Prostate gland (tissue), 2 donors: ENCODE measurements around the gene SERPINA1. TPM values are rescaled to one million over a fixed set of nuclear protein-coding genes. Genes with fewer than 3 reads are reported as not detected.
A peak's percentile ranks its signal among the peaks of the same experiment; 100 is the strongest.

Source experiments
- DNase-seq: peaks from one replicate; pipeline ENCODE4 v3.0.0-alpha.2; 2019; ENCODE audit warnings: low spot score
- H3K27ac ChIP-seq, 2 donors: fragments of 200-600 bp; sonication (generic); 2 replicates each; pipeline ENCODE4 v1.5.1; 2017 to 2019
- H3K27me3 ChIP-seq: fragments of 200-600 bp; sonication (generic); replicated peaks from 2 replicates; pipeline ENCODE4 v1.5.1; 2019; ENCODE audit not compliant: insufficient read depth
- H3K36me3 ChIP-seq, 2 donors: fragments of 200-600 bp; sonication (generic); 1 replicate in 1 of 2; 2 replicates in 1 of 2; pipeline versions ENCODE4 v1.5.1 to v1.8.1; 2017 to 2019
- H3K4me1 ChIP-seq: fragments of 200-600 bp; sonication (generic); replicated peaks from 2 replicates; pipeline ENCODE4 v1.5.1; 2019
- H3K4me3 ChIP-seq, 2 donors: fragments of 200-600 bp; sonication (generic); 2 replicates each; pipeline ENCODE4 v1.5.1; 2017 to 2019
- H3K9me3 ChIP-seq: fragments of 200-600 bp; sonication (generic); 2 replicates; pipeline ENCODE4 v1.5.1; 2017
- POLR2A ChIP-seq: fragments of 450-650 bp; IDR thresholded peaks from one replicate; pipeline ENCODE4 v1.6.1; 2016; ENCODE audit warnings: antibody characterized with exemption, mild to moderate bottlenecking
- POLR2AphosphoS5 ChIP-seq: sonication (generic); formaldehyde crosslinking; IDR thresholded peaks from one replicate; pipeline ENCODE4 v1.6.1; 2017; ENCODE audit warnings: antibody characterized with exemption
- WGBS: methylation state at CpG from one replicate; pipeline ENCODE4 v1.1.5; 2018; 5-methylcytosine and 5-hydroxymethylcytosine counted together
- intact Hi-C: fragments of 100-400 bp; cut with DNase I; formaldehyde crosslinking; loops from one replicate; pipeline ENCODE4 v1.14.2; 2022
- total RNA-seq, 2 donors: library from RNA; depleted of rRNA; stranded (reverse); fragments of >200 nt; gene quantifications; one replicate each; pipeline ENCODE4 v1.1.0, GENCODE V29; 2016
- TF ChIP-seq, protein P1 (sequence below), 4 experiments: fragments of 200-600 bp in 2 of 4; fragments of 450-650 bp in 2 of 4; sonication (generic) in 2 of 4; IDR thresholded peaks; 1 replicate in 3 of 4; 2 replicates in 1 of 4; pipeline ENCODE4 v1.5.1; 2016 to 2019; ENCODE audit warnings: antibody characterized with exemption in 4 of 4, mild to moderate bottlenecking in 2 of 4, moderate library complexity in 2 of 4

The SERPINA1 gene
- total RNA-seq, 2 donors from 2014 or later = 4.9 to 9.8 TPM

DNA sequence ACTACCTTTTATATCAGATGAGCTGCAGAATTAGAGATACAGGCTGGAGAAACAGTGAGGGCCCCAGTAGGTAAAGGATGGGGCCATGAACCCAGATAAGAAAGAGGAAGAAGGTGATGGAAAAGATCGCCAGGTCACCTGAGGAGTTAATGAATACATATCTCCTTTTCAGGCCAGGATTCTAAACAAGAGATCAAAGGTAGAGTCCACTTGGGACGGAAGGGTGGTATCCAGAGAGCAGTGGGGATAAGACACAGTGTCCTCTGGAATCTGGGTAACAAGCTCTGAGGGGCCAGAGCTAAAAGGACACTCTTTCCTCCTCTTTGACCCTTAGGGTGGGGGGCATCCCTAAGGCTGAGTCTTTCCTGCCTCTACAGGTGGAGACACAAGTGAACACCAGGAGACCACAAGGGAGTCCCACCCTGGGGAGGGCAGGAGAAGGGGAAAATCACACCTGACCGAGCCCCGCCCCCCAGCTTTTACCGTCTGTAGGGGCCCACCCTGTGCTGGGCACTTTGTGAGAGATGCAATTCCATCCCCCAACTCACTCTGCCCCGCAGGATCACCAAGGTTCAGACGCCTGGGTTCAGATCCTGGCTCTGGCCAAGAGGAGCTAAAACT, 27.3 kb downstream of the SERPINA1 start:
- Histone ChIP-seq H3K4me1 (no peaks in the 10 kb centered on the region), H3K27me3 (no peaks in the 10 kb centered on the region), H3K27ac (no peak overlapping the region), H3K36me3 (no peaks in the 10 kb centered on the region), H3K4me3 (no peak overlapping the region), H3K9me3 (no peaks in the 10 kb centered on the region)
- TF ChIP-seq POLR2A (no peak), POLR2AphosphoS5 (no peak)
- TF ChIP-seq, protein P1, sequence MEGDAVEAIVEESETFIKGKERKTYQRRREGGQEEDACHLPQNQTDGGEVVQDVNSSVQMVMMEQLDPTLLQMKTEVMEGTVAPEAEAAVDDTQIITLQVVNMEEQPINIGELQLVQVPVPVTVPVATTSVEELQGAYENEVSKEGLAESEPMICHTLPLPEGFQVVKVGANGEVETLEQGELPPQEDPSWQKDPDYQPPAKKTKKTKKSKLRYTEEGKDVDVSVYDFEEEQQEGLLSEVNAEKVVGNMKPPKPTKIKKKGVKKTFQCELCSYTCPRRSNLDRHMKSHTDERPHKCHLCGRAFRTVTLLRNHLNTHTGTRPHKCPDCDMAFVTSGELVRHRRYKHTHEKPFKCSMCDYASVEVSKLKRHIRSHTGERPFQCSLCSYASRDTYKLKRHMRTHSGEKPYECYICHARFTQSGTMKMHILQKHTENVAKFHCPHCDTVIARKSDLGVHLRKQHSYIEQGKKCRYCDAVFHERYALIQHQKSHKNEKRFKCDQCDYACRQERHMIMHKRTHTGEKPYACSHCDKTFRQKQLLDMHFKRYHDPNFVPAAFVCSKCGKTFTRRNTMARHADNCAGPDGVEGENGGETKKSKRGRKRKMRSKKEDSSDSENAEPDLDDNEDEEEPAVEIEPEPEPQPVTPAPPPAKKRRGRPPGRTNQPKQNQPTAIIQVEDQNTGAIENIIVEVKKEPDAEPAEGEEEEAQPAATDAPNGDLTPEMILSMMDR (IDR thresholded peaks at IDR 0.05) = no peak
- 70% methylated on average over 7 of the region's 7 CpGs for WGBS
- intact Hi-C loops = no loop called here
- DNase-seq = no peak

DNA sequence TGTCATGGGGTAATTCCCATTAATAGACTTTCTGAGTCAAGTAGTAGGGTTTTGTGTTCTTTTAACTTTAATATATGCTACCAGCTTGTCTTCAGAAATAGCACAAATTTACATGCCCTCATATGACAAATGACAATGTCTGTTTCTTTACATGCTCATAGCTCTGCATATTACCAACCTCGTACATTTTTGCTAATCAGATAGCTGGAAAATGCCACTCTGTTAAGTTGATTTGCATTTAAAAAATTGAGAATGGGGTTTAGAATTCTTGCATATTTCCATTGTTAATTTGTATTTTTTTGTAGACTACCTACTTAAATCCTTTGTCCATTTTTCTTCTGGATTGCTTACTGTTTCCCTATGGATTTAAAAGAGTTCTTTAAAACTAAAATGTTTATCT, 31.2 kb downstream of the SERPINA1 start:
- WGBS = 58% methylated on average over 1 of the region's 1 CpG
- no peaks in the 10 kb centered on the region for H3K4me1 ChIP-seq
- H3K4me3 ChIP-seq = no peak overlapping the region
- DNase-seq = no peak
- TF ChIP-seq POLR2A (no peak), POLR2AphosphoS5 (no peak)
- TF ChIP-seq, protein P1 (IDR thresholded peaks at IDR 0.05) = no peak
- no peak overlapping the region for H3K27ac ChIP-seq
- intact Hi-C loops = no loop called here
- no peaks in the 10 kb centered on the region for H3K27me3 ChIP-seq
- no peaks in the 10 kb centered on the region for H3K9me3 ChIP-seq
- H3K36me3 ChIP-seq = no peaks in the 10 kb centered on the region

DNA sequence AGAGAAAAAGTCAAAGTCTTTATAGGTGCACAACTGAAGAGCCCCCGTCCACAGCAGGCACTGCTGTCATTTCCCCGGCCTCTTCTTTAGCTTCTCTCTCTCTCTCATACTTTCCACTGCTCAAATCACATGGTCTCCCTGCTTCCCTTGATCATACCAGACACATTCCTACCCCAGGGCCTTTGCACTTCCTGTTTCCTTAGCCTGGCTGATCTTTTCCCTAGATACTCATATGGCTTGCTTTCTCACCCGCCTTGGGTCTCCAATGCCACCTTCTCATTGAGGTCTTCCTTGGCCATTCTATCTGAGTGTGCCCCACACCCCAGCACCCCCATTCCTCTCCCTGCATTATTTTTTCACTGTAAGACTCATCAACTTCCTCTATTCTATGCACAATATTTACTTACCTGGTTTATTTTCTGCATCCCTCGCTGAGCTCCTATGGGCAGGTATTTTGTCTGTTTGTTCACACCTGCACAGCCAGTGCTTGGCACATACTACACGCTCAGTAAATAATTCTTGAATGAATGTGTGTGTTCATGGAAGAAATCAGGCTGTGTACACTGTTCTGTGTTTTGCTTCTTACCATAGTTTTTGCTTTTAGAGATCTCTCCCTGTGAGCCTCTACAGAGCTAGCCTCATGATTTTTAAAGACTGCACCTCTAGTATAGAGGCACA, 31.9 kb downstream of the SERPINA1 start:
- DNase-seq = no peak
- intact Hi-C loops = no loop called here
- no peaks in the 10 kb centered on the region for H3K4me1 ChIP-seq
- TF ChIP-seq POLR2AphosphoS5 = no peak
- no peak for TF ChIP-seq POLR2A
- TF ChIP-seq, protein P1 (IDR thresholded peaks at IDR 0.05) = no peak
- WGBS = 71% methylated on average over 5 of the region's 5 CpGs
- no peaks in the 10 kb centered on the region for H3K9me3 ChIP-seq
- no peak overlapping the region for H3K4me3 ChIP-seq
- H3K27ac ChIP-seq = no peak overlapping the region
- H3K27me3 ChIP-seq = no peaks in the 10 kb centered on the region
- H3K36me3 ChIP-seq = no peaks in the 10 kb centered on the region

DNA sequence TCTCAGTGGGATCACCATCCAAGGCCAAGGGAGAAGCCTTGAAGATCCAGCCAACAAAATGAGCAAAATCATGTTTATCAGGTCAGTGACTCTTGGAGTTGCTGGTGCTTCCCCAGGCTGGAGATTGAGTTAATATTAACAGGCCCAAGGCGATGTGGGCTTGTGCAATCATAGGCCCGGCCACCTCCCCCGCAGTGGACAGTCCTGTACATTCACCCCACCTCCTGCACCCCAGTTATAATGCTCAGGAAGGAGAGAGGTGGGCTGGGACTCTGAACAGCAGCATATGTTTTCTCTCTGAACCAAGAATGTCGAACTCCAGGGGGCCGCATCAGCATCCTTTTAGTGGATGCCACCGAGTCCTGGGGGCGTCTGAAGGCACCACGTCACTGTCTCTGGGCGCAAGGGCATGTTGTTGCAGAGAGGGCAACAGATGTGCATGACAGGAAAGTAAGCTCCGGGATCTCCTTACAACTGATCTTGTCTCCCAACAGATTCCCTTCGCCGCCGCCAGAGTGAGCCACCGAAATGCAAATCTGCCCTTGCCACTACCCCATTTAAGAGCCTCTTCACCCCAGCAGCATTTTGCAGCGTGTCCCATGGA, 33.1 kb downstream of the SERPINA1 start:
- Histone ChIP-seq H3K36me3 (no peaks in the 10 kb centered on the region), H3K9me3 (no peaks in the 10 kb centered on the region), H3K27me3 (no peaks in the 10 kb centered on the region), H3K27ac (no peak overlapping the region), H3K4me1 (no peaks in the 10 kb centered on the region), H3K4me3 (no peak overlapping the region)
- TF ChIP-seq, protein P1 (IDR thresholded peaks at IDR 0.05) = peak in 2 of 4 experiments; percentile 42 to 58
- no peak for TF ChIP-seq POLR2A
- DNase-seq = peak; percentile 38
- 13% methylated on average over 15 of the region's 15 CpGs for WGBS
- intact Hi-C loops = no loop called here
